ENCODE data around the gene RPS25. TPM values are rescaled to one million over a fixed set of nuclear protein-coding genes. Genes with fewer than 3 reads are reported as not detected.

The RPS25 gene
- total RNA-seq, 1 experiment from 2014 or later: 1,450 TPM

DNA sequence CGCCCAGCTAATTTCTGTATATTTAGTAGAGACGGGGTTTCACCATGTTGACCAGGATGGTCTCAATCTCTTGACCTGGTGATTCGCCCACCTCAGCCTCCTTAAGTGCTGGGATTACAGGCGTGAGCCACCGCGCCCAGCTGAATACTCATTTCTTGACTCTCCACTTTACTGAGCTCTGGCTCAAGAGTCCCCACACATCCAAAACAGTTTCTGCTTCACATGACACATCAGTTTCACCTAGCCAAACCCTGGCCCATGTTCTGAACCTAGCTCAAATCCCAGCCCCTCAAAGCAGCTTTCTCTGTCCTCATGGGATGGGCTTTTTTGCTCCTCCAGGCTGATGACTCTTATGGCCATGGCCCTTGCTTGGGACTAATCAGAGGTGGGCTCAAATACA lies 29.1 kb upstream of the RPS25 start:
- Histone ChIP-seq H2BK15ac (ENCODE audit: low read depth, low read length) (no peak overlapping the region), H3K56ac (ENCODE audit: insufficient read length, low read depth, low read length) (no peak overlapping the region), H4K8ac (replicated peaks; ENCODE audit: insufficient read length, low read depth, low read length) (no peak overlapping the region), H2BK20ac (ENCODE audit: low read depth, low read length, poor library complexity, severe bottlenecking) (no peak overlapping the region), H4K20me1 (ENCODE audit: control insufficient read depth, insufficient read depth, insufficient read length) (no peaks in the 10 kb centered on the region), H2BK5ac (ENCODE audit: insufficient read length, low read length) (no peak overlapping the region), H3K27me3 (ENCODE audit: insufficient read depth, low read length) (no peaks in the 10 kb centered on the region), H3K4me1 (ENCODE audit: insufficient read depth, low read length) (no peaks in the 10 kb centered on the region), H3K4ac (ENCODE audit: low read depth, low read length) (no peak overlapping the region), H3K9ac (ENCODE audit: extremely low read depth, insufficient read length, low read length) (no peak overlapping the region), H3K79me2 (ENCODE audit: insufficient read depth, low read length) (no peaks in the 10 kb centered on the region), H4K91ac (ENCODE audit: insufficient read length, low read depth, low read length) (no peak overlapping the region), H3K23ac (ENCODE audit: insufficient read length, low read depth, low read length) (no peak overlapping the region), H4K5ac (ENCODE audit: insufficient read length, low read depth, low read length) (no peak overlapping the region), H3K14ac (ENCODE audit: insufficient read depth, low read length) (no peak overlapping the region), H3K9me3 (ENCODE audit: control insufficient read depth, low read depth, low read length) (no peaks in the 10 kb centered on the region), H3K79me1 (ENCODE audit: insufficient read depth, low read depth, low read length, poor library complexity, severe bottlenecking) (no peaks in the 10 kb centered on the region), H2BK12ac (ENCODE audit: insufficient read length, low read depth, low read length) (no peak overlapping the region), H2BK120ac (ENCODE audit: low read depth, low read length, poor library complexity, severe bottlenecking) (no peak overlapping the region), H3K23me2 (ENCODE audit: insufficient read length, low read depth, low read length, poor library complexity, severe bottlenecking) (no peaks in the 10 kb centered on the region), H2AK5ac (ENCODE audit: insufficient read length, low read length) (no peak overlapping the region), H3K27ac (ENCODE audit: insufficient read length, low read depth, low read length) (no peak overlapping the region), H3K18ac (ENCODE audit: insufficient read length, low read depth, low read length) (no peak overlapping the region), H3K4me2 (ENCODE audit: insufficient read depth, insufficient read length, low read length) (no peak overlapping the region), H2AFZ (ENCODE audit: low read length) (no peak overlapping the region), H3T11ph (ENCODE audit: low read length) (no peak overlapping the region)
- H3K9me3 Mint-ChIP-seq: no peaks in the 10 kb centered on the region
- H3K36me3 Mint-ChIP-seq (ENCODE audit: insufficient read depth in 1 of 3, low read depth in 3 of 3): peaks cover 59 to 79% (median 69%) of the 10 kb centered on the region in 3 experiments
- WGBS (ENCODE audit: extremely low coverage, insufficient read length, low lambda C conversion rate): no CpG with 5 or more reads among the region's 6 CpGs
- TF ChIP-seq, protein P1, sequence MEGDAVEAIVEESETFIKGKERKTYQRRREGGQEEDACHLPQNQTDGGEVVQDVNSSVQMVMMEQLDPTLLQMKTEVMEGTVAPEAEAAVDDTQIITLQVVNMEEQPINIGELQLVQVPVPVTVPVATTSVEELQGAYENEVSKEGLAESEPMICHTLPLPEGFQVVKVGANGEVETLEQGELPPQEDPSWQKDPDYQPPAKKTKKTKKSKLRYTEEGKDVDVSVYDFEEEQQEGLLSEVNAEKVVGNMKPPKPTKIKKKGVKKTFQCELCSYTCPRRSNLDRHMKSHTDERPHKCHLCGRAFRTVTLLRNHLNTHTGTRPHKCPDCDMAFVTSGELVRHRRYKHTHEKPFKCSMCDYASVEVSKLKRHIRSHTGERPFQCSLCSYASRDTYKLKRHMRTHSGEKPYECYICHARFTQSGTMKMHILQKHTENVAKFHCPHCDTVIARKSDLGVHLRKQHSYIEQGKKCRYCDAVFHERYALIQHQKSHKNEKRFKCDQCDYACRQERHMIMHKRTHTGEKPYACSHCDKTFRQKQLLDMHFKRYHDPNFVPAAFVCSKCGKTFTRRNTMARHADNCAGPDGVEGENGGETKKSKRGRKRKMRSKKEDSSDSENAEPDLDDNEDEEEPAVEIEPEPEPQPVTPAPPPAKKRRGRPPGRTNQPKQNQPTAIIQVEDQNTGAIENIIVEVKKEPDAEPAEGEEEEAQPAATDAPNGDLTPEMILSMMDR (conservative IDR thresholded peaks at IDR 0.05): no peak
- H3K4me1 Mint-ChIP-seq: peaks cover 2 to 13% of the 10 kb centered on the region in 2 experiments; a peak in 3 of 4 replicates
- H3K27me3 Mint-ChIP-seq (ENCODE audit: low read depth): no peaks in the 10 kb centered on the region
- DNase-seq: no peak
- no peak overlapping the region for H3K4me3 Mint-ChIP-seq
- H3K27ac Mint-ChIP-seq: no peak overlapping the region; a peak in 1 of 7 replicates
